Lung (tissue), 16 donors: Measurements from ENCODE around the gene AGPAT1. TPM values are rescaled to one million over a fixed set of nuclear protein-coding genes. Genes with fewer than 3 reads are reported as not detected.

Source experiments
- ATAC-seq: fragments of 200-7000 bp; cut with Tn5 transposase; one replicate; pipeline ENCODE4 v1.9.1; 2020; ENCODE audit warnings: moderate number of reproducible peaks; ENCODE audit not compliant: insufficient read depth, low FRiP score
- DNase-seq, 3 donors: peaks; one replicate each; pipeline ENCODE4 v3.0.0-alpha.2; 2013 to 2017
- H3K27ac ChIP-seq, 2 donors: one replicate each; pipeline ENCODE4 v1.5.1; 2013; ENCODE audit warnings: mild to moderate bottlenecking in 2 of 2, moderate library complexity in 2 of 2, control low read depth in 1 of 2, inconsistent platforms in 1 of 2, low read depth in 1 of 2, low read length in 1 of 2
- H3K27me3 ChIP-seq, 3 donors: one replicate each; pipeline ENCODE4 v1.5.1; 2013; ENCODE audit warnings: low read length in 2 of 3; ENCODE audit not compliant: control insufficient read depth in 3 of 3, insufficient read depth in 3 of 3
- H3K36me3 ChIP-seq, 4 donors: one replicate each; pipeline ENCODE4 v1.5.1; 2013; ENCODE audit warnings: low read length in 4 of 4, mild to moderate bottlenecking in 1 of 4, moderate library complexity in 1 of 4; ENCODE audit not compliant: control insufficient read depth in 4 of 4, insufficient read depth in 4 of 4
- H3K4me1 ChIP-seq, 5 donors: one replicate each; pipeline ENCODE4 v1.5.1; 2013; ENCODE audit warnings: low read length in 5 of 5, mild to moderate bottlenecking in 2 of 5, moderate library complexity in 1 of 5; ENCODE audit not compliant: control insufficient read depth in 5 of 5, insufficient read depth in 5 of 5
- H3K4me3 ChIP-seq: one replicate; pipeline ENCODE4 v1.5.1; 2013; ENCODE audit warnings: mild to moderate bottlenecking, control low read depth, moderate library complexity
- H3K9ac ChIP-seq, 2 donors: one replicate each; pipeline ENCODE4 v1.5.1; 2013; ENCODE audit warnings: low read length in 2 of 2, control low read depth in 1 of 2; ENCODE audit not compliant: insufficient read depth in 1 of 2
- H3K9me3 ChIP-seq, 4 donors: one replicate each; pipeline ENCODE4 v1.5.1; 2013; ENCODE audit warnings: low read length in 3 of 4, mild to moderate bottlenecking in 1 of 4, moderate library complexity in 1 of 4; ENCODE audit not compliant: control insufficient read depth in 4 of 4, insufficient read depth in 3 of 4
- CTCF ChIP-seq: IDR thresholded peaks from 2 replicates; pipeline ENCODE4 v1.5.1; 2012; ENCODE audit warnings: mild to moderate bottlenecking; ENCODE audit errors: control extremely low read depth, extremely low read depth
- WGBS, 2 donors: extraction: QIAGEN DNeasy Blood & Tissue Kit; methylation state at CpG; one replicate each; pipeline ENCODE4 v1.1.7; 2013; 5-methylcytosine and 5-hydroxymethylcytosine counted together
- long read RNA-seq, 5 donors: transcript quantifications; one replicate each; lab custom pipeline, GENCODE V29; 2026
- polyA plus RNA-seq, 2 donors: library from polyadenylated mRNA; stranded (reverse); fragments of 200-250 nt; gene quantifications; one replicate each; pipeline ENCODE4 v1.2.1, GENCODE V29; 2013
- total RNA-seq, 2 donors: library from RNA; depleted of rRNA in 1 of 2; stranded (reverse); fragments of >200 nt in 1 of 2; gene quantifications; one replicate each; pipeline ENCODE4 v1.2.1, GENCODE V29; 2014 to 2021
- donor health status: control.
- donor health status: control.
- donor health status: Bipolar disorder and iron deficiency.
- donor health status: healthy.
- donor health status: DM: yes; HTN: yes; CAD: no.

AGPAT1 gene, protein sequence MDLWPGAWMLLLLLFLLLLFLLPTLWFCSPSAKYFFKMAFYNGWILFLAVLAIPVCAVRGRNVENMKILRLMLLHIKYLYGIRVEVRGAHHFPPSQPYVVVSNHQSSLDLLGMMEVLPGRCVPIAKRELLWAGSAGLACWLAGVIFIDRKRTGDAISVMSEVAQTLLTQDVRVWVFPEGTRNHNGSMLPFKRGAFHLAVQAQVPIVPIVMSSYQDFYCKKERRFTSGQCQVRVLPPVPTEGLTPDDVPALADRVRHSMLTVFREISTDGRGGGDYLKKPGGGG
- total RNA-seq (10 to 100 TPM; 24.7 to 52.6 TPM), polyA plus RNA-seq (10 to 100 TPM; 32.1 to 48.9 TPM)
- long read RNA-seq, donor 1, transcript AGPAT1-203 (7 exons, 2,234 nt) = major isoform, 27 of 36 reads
- long read RNA-seq, donor 1, partial matches to known transcripts = 5 of 36 reads
- long read RNA-seq, donor 1, other reads (novel, unspliced or antisense) = 0 of 36 reads
- long read RNA-seq, donor 2, transcript AGPAT1-203 (7 exons, 2,234 nt) = major isoform, 7 of 7 reads
- long read RNA-seq, donor 2, partial matches to known transcripts = 0 of 7 reads
- long read RNA-seq, donor 2, other reads (novel, unspliced or antisense) = 0 of 7 reads
- long read RNA-seq, donor 3, transcript AGPAT1-203 (7 exons, 2,234 nt) = major isoform, 5 of 107 reads
- long read RNA-seq, donor 3, partial matches to known transcripts = 72 of 107 reads
- long read RNA-seq, donor 3, other reads (novel, unspliced or antisense) = 27 of 107 reads
- long read RNA-seq, donor 4, partial matches to known transcripts = 0 of 1 reads
- long read RNA-seq, donor 4, other reads (novel, unspliced or antisense) = 0 of 1 reads
- long read RNA-seq, donor 5, transcript AGPAT1-203 (7 exons, 2,234 nt) = major isoform, 22 of 24 reads
- long read RNA-seq, donor 5, partial matches to known transcripts = 0 of 24 reads
- long read RNA-seq, donor 5, other reads (novel, unspliced or antisense) = 0 of 24 reads

- Histone ChIP-seq H3K4me3 (peak within 1 kb of the TSS; percentile 63), H3K9me3 (no peaks in the 10 kb centered on the region), H3K9ac (peak within 1 kb of the TSS; percentile 79 to 84), H3K36me3 (peaks cover 0 to 11% (median 6%) of the 10 kb centered on the region in 4 donors), H3K4me1 (peaks cover 4 to 48% (median 25%) of the 10 kb centered on the region in 5 donors), H3K27me3 (no peaks in the 10 kb centered on the region), H3K27ac (peak within 1 kb of the TSS; percentile 88 to 95)
- peak; percentile 98 to 99 (median 98) for DNase-seq
- no peak for TF ChIP-seq CTCF
- WGBS, 2 donors = 1% methylated on average over 22 to 27 of the region's 27 CpGs
- ATAC-seq = peak; percentile 71
These were observed at the start of gene AGPAT1 for GRCh38 chr6:32175711-32176475. Gene AGPAT1 (minus strand): TSS chr6:32176084. CDS start chr6:32171496, 4,588 bp downstream.

DNA sequence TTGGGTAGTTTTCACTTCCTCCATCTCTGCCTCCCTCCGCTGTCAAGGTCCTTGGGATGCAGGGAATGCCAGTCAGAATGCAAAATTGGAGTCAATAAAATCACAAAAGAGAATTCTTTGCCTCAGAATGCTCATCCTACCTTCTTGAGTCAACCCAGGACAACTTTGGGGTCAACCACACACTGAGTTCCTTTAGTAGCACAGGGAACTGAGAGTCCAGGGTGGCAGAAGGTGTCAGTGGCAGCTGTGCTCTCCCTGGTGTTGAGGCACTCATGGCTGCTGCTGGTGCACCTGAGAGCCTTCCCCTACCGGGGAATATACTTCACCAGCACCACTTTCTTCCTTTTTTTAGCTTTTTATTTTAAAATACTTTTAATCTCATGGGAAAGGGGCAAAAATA, 48.8 kb upstream of the AGPAT1 start:
- Histone ChIP-seq H3K36me3 (peaks cover 0 to 4% (median 0%) of the 10 kb centered on the region in 4 donors), H3K9ac (no peak overlapping the region), H3K27ac (peak overlapping the region; percentile 45 to 76), H3K4me1 (peaks cover 0 to 7% (median 0%) of the 10 kb centered on the region in 5 donors), H3K9me3 (no peaks in the 10 kb centered on the region), H3K4me3 (no peak overlapping the region), H3K27me3 (no peaks in the 10 kb centered on the region)
- WGBS, 2 donors = 81 to 94% methylated on average over 2 of the region's 2 CpGs
- DNase-seq (no peak), ATAC-seq (no peak)
- TF ChIP-seq CTCF = no peak

GRCh38 chr6:32223258-32224235, 47.7 kb upstream of the AGPAT1 start, which contains the start of gene NOTCH4:
Gene NOTCH4 (minus strand): TSS chr6:32224067. CDS start chr6:32223928, 139 bp downstream.
- no peak for TF ChIP-seq CTCF
- H3K36me3 ChIP-seq = peaks cover 0 to 6% (median 0%) of the 10 kb centered on the region in 4 donors
- DNase-seq (peak in 1 of 3 donors; percentile 20), ATAC-seq (no peak)
- no peaks in the 10 kb centered on the region for H3K9me3 ChIP-seq
- peak within 1 kb of the TSS; percentile 45 to 76 for H3K27ac ChIP-seq
- peaks cover 0 to 7% (median 0%) of the 10 kb centered on the region in 5 donors for H3K4me1 ChIP-seq
- no peaks in the 10 kb centered on the region for H3K27me3 ChIP-seq
- WGBS, 2 donors = 53 to 54% methylated on average over 19 to 20 of the region's 20 CpGs
- peak within 1 kb of the TSS; percentile 20 for H3K4me3 ChIP-seq
- no peak within 1 kb of the TSS for H3K9ac ChIP-seq
